Progenitor cell of endocrine pancreas (in vitro differentiated cells): ENCODE results near the gene THRA. TPM values are rescaled to one million over a fixed set of nuclear protein-coding genes. Genes with fewer than 3 reads are reported as not detected.
A peak's percentile ranks its signal among the peaks of the same experiment; 100 is the strongest.

ENCODE experiments used
- DNase-seq: peaks from one replicate; pipeline ENCODE4 v3.0.0; 2021; ENCODE audit warnings: low spot score; ENCODE audit not compliant: unreplicated experiment
- H3K27ac Mint-ChIP-seq: 2 replicates; pipeline ENCODE4 v1.8.0; 2021; ENCODE audit warnings: mild to moderate bottlenecking, moderate library complexity, mixed read lengths
- H3K27me3 Mint-ChIP-seq: 2 replicates; pipeline ENCODE4 v1.8.0; 2021; ENCODE audit warnings: mixed read lengths
- H3K36me3 Mint-ChIP-seq: 2 replicates; pipeline ENCODE4 v1.8.0; 2022; ENCODE audit warnings: mixed read lengths; ENCODE audit not compliant: insufficient read depth
- H3K4me1 Mint-ChIP-seq: 2 replicates; pipeline ENCODE4 v1.8.0; 2021; ENCODE audit warnings: low read depth, mixed read lengths
- H3K4me3 Mint-ChIP-seq: 2 replicates; pipeline ENCODE4 v1.8.0; 2021; ENCODE audit warnings: low read depth, mild to moderate bottlenecking, moderate library complexity, mixed read lengths
- H3K9me3 Mint-ChIP-seq: 2 replicates; pipeline ENCODE4 v1.8.0; 2021; ENCODE audit warnings: low read depth, mixed read lengths
- CTCF ChIP-seq: fragments of 200-600 bp; sonication (generic); IDR thresholded peaks from one replicate; pipeline ENCODE4 v1.5.0; 2021; ENCODE audit warnings: antibody characterized with exemption, mild to moderate bottlenecking; ENCODE audit not compliant: unreplicated experiment
- long read RNA-seq: library from polyadenylated mRNA; unstranded; transcript quantifications from one replicate; pipeline ENCODE4 v2.0.0, GENCODE V29; 2020
- total RNA-seq: library from RNA; stranded (reverse); gene quantifications from 2 replicates; pipeline ENCODE4 v1.2.1, GENCODE V29; 2021

Gene THRA
- total RNA-seq, result 21.3 and 25.0 TPM in 2 replicates
- long read RNA-seq, partial matches to known transcripts, result 2 of 2 reads
- long read RNA-seq, other reads (novel, unspliced or antisense), result 0 of 2 reads

GRCh38 chr17:40062329-40063186 is at the start of gene THRA:
TSS of gene THRA (plus strand) at chr17:40062965. CDS start at chr17:40074489, 11,524 bp downstream.
- Mint-ChIP-seq H3K36me3 (no peaks in the 10 kb centered on the region), H3K4me3 (peak within 1 kb of the TSS; percentile 87), H3K27me3 (peaks cover 27% of the 10 kb centered on the region), H3K4me1 (peaks cover 33% of the 10 kb centered on the region), H3K9me3 (no peaks in the 10 kb centered on the region), H3K27ac (peak within 1 kb of the TSS; percentile 91)
- DNase-seq, result peak; percentile 42
- TF ChIP-seq CTCF, result no peak

- Mint-ChIP-seq H3K4me3 (no peak overlapping the region), H3K4me1 (peaks cover 7% of the 10 kb centered on the region), H3K36me3 (peaks cover 3% of the 10 kb centered on the region), H3K27ac (no peak overlapping the region), H3K27me3 (peaks cover 7% of the 10 kb centered on the region), H3K9me3 (peaks cover 6% of the 10 kb centered on the region)
- no peak for TF ChIP-seq CTCF
- DNase-seq, result no peak
Measured at GRCh38 chr17:40014375-40014980, 48.3 kb upstream of the THRA start.

GRCh38 chr17:40015005-40015997 is 47.5 kb upstream of the THRA start, which contains the start of gene CSF3:
TSS of gene CSF3 (plus strand) at chr17:40015440. CDS start at chr17:40015475, 35 bp downstream.
- no peak for TF ChIP-seq CTCF
- H3K4me1 Mint-ChIP-seq, result peaks cover 7% of the 10 kb centered on the region
- H3K27ac Mint-ChIP-seq, result no peak within 1 kb of the TSS
- H3K9me3 Mint-ChIP-seq, result peaks cover 6% of the 10 kb centered on the region
- no peak within 1 kb of the TSS for H3K4me3 Mint-ChIP-seq
- H3K27me3 Mint-ChIP-seq, result peaks cover 7% of the 10 kb centered on the region
- H3K36me3 Mint-ChIP-seq, result peaks cover 5% of the 10 kb centered on the region
- DNase-seq, result no peak

GRCh38 chr17:40015998-40016985 is 46.5 kb upstream of the THRA start:
- TF ChIP-seq CTCF, result no peak
- Mint-ChIP-seq H3K4me3 (no peak overlapping the region), H3K27ac (no peak overlapping the region), H3K36me3 (peaks cover 10% of the 10 kb centered on the region), H3K9me3 (peaks cover 6% of the 10 kb centered on the region), H3K27me3 (peaks cover 7% of the 10 kb centered on the region), H3K4me1 (peaks cover 7% of the 10 kb centered on the region)
- DNase-seq, result no peak
